HUES48 (cell line): ENCODE measurements around the gene TBK1.
"Not testable (repeated sequence)": the region's sequence is repeated elsewhere in the genome, so short reads cannot be mapped to it uniquely, and the experiment has no call there.

Experiments used
- H3K27ac ChIP-seq: one replicate; pipeline ENCODE4 v1.7.0; 2013; ENCODE audit warnings: low read depth, low read length, inconsistent platforms
- H3K27me3 ChIP-seq: 2 replicates; pipeline ENCODE4 v1.6.1; 2013; ENCODE audit warnings: mild to moderate bottlenecking, low read length; ENCODE audit not compliant: control insufficient read depth, insufficient read depth
- H3K36me3 ChIP-seq: 2 replicates; pipeline ENCODE4 v1.6.1; 2013; ENCODE audit warnings: low read length; ENCODE audit not compliant: control insufficient read depth, insufficient read depth
- H3K4me1 ChIP-seq: 2 replicates; pipeline ENCODE4 v1.6.1; 2013; ENCODE audit warnings: mild to moderate bottlenecking, low read length; ENCODE audit not compliant: control insufficient read depth, insufficient read depth
- H3K4me3 ChIP-seq: 2 replicates; pipeline ENCODE4 v1.5.1; 2013; ENCODE audit warnings: mild to moderate bottlenecking, low read depth, low read length
- H3K9ac ChIP-seq: 2 replicates; pipeline ENCODE4 v1.6.1; 2013; ENCODE audit warnings: mild to moderate bottlenecking, low read depth, low read length, moderate library complexity
- H3K9me3 ChIP-seq: 2 replicates; pipeline ENCODE4 v1.6.1; 2013; ENCODE audit warnings: low read length; ENCODE audit not compliant: control insufficient read depth, insufficient read depth

Gene TBK1

GRCh38 chr12:64497903-64498302 lies 46.0 kb downstream of the TBK1 start:
- Histone ChIP-seq H3K9me3 (no peaks in the 10 kb centered on the region), H3K4me1 (no peaks in the 10 kb centered on the region), H3K36me3 (peaks cover 82% of the 10 kb centered on the region), H3K27me3 (no peaks in the 10 kb centered on the region), H3K27ac (no peak overlapping the region), H3K4me3 (no peak overlapping the region), H3K9ac (no peak overlapping the region)

GRCh38 chr12:64500394-64500793 lies 48.5 kb downstream of the TBK1 start:
- H3K4me1 ChIP-seq = no peaks in the 10 kb centered on the region
- peaks cover 57% of the 10 kb centered on the region for H3K36me3 ChIP-seq
- no peak overlapping the region for H3K9ac ChIP-seq
- no peak overlapping the region for H3K27ac ChIP-seq
- no peak overlapping the region for H3K4me3 ChIP-seq
- H3K27me3 ChIP-seq = no peaks in the 10 kb centered on the region
- H3K9me3 ChIP-seq = no peaks in the 10 kb centered on the region

- Histone ChIP-seq H3K27me3 (no peaks in the 10 kb centered on the region), H3K9ac (no peak overlapping the region)
These were observed 49.6 kb downstream of the TBK1 start for GRCh38 chr12:64501486-64501885.

GRCh38 chr12:64506955-64507354 lies 55.0 kb downstream of the TBK1 start:
- Histone ChIP-seq H3K36me3 (0 out of 2 replicates have a peak, but pooled peaks cover 1% of the 10 kb centered on the region), H3K9me3 (no peaks in the 10 kb centered on the region), H3K4me1 (no peaks in the 10 kb centered on the region), H3K9ac (no peak overlapping the region), H3K27ac (no peak overlapping the region), H3K27me3 (no peaks in the 10 kb centered on the region), H3K4me3 (no peak overlapping the region)

More at GRCh38 chr12:64501486-64501885, 49.6 kb downstream of the TBK1 start:
- Histone ChIP-seq H3K27ac (no peak overlapping the region), H3K4me3 (no peak overlapping the region), H3K4me1 (no peaks in the 10 kb centered on the region), H3K36me3 (peaks cover 46% of the 10 kb centered on the region), H3K9me3 (no peaks in the 10 kb centered on the region)

- H3K9me3 ChIP-seq = no peaks in the 10 kb centered on the region
- H3K27ac ChIP-seq = no peak overlapping the region
- no peaks in the 10 kb centered on the region for H3K36me3 ChIP-seq
- H3K4me3 ChIP-seq = no peak overlapping the region
- no peaks in the 10 kb centered on the region for H3K27me3 ChIP-seq
- H3K9ac ChIP-seq = no peak overlapping the region
- H3K4me1 ChIP-seq = no peaks in the 10 kb centered on the region
These were observed 58.7 kb downstream of the TBK1 start for GRCh38 chr12:64510667-64511066.

- peaks cover 19% of the 10 kb centered on the region for H3K4me1 ChIP-seq
- no peaks in the 10 kb centered on the region for H3K9me3 ChIP-seq
- H3K27ac ChIP-seq = no peak overlapping the region
- no peak overlapping the region for H3K9ac ChIP-seq
- H3K36me3 ChIP-seq = no peaks in the 10 kb centered on the region
- no peaks in the 10 kb centered on the region for H3K27me3 ChIP-seq
- no peak overlapping the region for H3K4me3 ChIP-seq
These were observed 66.5 kb downstream of the TBK1 start for GRCh38 chr12:64518396-64518795.

GRCh38 chr12:64521833-64522232 lies 69.9 kb downstream of the TBK1 start:
- no peaks in the 10 kb centered on the region for H3K36me3 ChIP-seq
- no peak overlapping the region for H3K9ac ChIP-seq

GRCh38 chr12:64522316-64522715 lies 70.4 kb downstream of the TBK1 start:
- Histone ChIP-seq H3K9ac (no peak overlapping the region), H3K4me1 (peaks cover 19% of the 10 kb centered on the region), H3K36me3 (no peaks in the 10 kb centered on the region), H3K4me3 (no peak overlapping the region), H3K9me3 (no peaks in the 10 kb centered on the region), H3K27ac (peak overlapping the region; percentile 79), H3K27me3 (no peaks in the 10 kb centered on the region)

More at GRCh38 chr12:64521833-64522232, 69.9 kb downstream of the TBK1 start:
- Histone ChIP-seq H3K4me1 (peaks cover 19% of the 10 kb centered on the region), H3K27ac (peak overlapping the region; percentile 79), H3K27me3 (no peaks in the 10 kb centered on the region), H3K4me3 (no peak overlapping the region), H3K9me3 (no peaks in the 10 kb centered on the region)

GRCh38 chr12:64522807-64523206 lies 70.9 kb downstream of the TBK1 start:
- Histone ChIP-seq H3K4me3 (no peak overlapping the region), H3K4me1 (peaks cover 19% of the 10 kb centered on the region), H3K36me3 (no peaks in the 10 kb centered on the region), H3K9me3 (no peaks in the 10 kb centered on the region), H3K9ac (0 out of 2 replicates have a peak overlapping the region, but pooled peaks have one; percentile 38), H3K27me3 (no peaks in the 10 kb centered on the region), H3K27ac (peak overlapping the region; percentile 79)

- H3K9ac ChIP-seq, H3K27me3 ChIP-seq, H3K36me3 ChIP-seq, H3K27ac ChIP-seq, H3K9me3 ChIP-seq, H3K4me3 ChIP-seq: not testable (repeated sequence)
- peaks cover 15% of the 10 kb centered on the region for H3K4me1 ChIP-seq
These were observed 71.9 kb downstream of the TBK1 start for GRCh38 chr12:64523565-64524444.

GRCh38 chr12:64525461-64526160 lies 73.7 kb downstream of the TBK1 start:
- H3K27me3 ChIP-seq = no peaks in the 10 kb centered on the region
- H3K36me3 ChIP-seq = no peaks in the 10 kb centered on the region
- H3K27ac ChIP-seq = no peak overlapping the region
- no peaks in the 10 kb centered on the region for H3K9me3 ChIP-seq
- H3K4me3 ChIP-seq = no peak overlapping the region
- H3K9ac ChIP-seq = no peak overlapping the region
- H3K4me1 ChIP-seq = peaks cover 15% of the 10 kb centered on the region
